NCI-H2081 (cell line): ENCODE results near the gene XIAP.
A peak's percentile ranks its signal among the peaks of the same experiment; 100 is the strongest.
"Not testable (repeated sequence)": the region's sequence is repeated elsewhere in the genome, so short reads cannot be mapped to it uniquely, and the experiment has no call there.

Source experiments
- DNase-seq, 2 experiments: peaks; one replicate each; lab custom pipeline; 2025; lab: John Stamatoyannopoulos, UW

The XIAP gene

DNA sequence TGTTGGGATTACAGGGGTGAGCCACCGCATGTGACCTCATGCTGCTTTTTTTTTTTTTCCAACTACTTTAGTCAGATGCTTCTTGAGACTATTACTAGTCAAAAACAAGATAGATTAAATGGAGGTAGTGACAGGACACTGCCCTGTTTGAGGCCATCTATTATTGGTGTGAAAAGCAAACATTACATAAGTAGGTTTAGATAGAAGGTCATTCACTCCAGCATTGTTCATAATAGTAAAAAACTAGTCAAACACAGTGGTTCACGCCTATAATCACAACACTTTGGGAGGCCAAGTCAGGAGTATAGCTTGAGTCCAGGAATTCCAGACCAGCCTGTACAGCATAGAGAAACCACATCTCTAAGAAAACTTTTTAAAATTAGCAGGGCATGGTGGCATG lies 16.3 kb downstream of the XIAP start:
- no peak for DNase-seq

DNA sequence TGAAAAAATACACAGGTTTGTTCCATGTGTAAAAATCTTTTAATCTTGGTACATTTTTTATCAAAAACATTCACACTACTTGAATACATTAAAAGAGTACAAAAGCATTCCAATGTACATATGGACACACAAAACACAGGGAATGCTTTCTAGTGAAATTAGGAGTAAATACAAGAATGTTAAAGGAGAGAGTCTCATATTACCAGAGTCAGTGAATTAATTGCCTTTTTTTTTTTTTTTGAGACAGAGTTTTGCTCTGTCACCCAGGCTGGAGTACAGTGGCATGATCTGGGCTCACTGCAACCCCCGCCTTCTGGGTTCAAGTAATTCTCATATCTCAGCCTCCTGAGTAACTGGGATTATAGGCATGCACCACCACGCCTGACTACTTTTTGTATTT lies 17.0 kb downstream of the XIAP start:
- no peak for DNase-seq

DNA sequence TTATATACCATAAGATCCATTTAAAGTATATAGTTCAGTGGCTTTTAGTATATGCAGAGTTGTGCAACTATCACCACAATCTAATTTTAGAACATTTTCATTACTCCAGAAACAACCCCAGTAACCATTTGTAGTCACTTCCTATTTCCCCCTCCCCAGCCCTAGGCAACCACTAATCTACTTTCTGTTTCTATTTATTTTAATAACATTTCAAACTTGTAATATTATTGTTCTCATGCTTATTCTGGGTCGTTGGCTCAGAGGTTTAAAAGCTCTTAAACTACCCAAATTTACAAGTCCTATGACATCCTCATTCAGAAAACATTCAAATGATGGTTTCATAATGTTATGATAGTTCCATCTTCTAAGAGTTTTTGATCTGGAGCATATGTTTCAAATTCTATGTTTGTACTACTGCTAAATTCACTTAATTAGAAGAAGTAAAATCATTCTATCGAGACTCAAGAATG lies 18.4 kb downstream of the XIAP start:
- no peak for DNase-seq

DNA sequence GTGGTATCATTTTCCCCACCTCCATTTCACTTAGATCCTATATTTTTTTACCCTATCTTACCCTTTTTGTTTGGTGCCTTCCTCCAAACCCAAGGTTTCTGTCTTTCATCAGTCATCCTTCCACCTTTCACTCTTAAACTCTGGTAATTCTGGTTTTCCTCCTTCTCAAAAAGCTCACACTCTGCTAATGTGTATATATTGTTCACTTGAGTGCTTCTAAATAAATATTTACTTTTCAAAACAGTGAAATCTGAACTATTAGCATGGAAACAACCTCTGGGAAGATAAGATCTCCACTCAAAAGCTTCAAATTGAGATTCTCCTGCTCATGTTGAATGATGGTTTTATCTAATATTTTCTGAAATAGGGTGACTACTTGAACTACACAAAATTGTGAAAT lies 21.5 kb downstream of the XIAP start:
- DNase-seq: no peak

DNA sequence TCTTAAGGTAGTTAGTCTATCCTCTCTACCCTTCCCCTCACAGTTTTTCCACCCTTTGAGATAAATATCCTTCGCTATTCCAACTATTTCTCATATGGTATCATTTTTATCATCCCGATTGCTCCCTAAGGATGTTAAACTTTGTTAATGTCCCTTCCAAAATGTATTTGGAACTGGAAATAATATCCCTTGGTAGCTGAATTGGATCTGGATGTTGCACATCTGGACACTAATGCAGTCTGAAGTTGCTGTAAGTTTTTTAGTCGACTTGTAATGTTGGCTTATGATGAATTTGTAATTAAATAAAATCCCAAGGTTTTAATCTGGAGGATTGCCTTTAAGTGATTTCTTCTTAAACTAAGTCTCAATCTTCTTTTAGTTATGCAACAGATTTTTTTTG lies 22.5 kb downstream of the XIAP start:
- no peak for DNase-seq

DNA sequence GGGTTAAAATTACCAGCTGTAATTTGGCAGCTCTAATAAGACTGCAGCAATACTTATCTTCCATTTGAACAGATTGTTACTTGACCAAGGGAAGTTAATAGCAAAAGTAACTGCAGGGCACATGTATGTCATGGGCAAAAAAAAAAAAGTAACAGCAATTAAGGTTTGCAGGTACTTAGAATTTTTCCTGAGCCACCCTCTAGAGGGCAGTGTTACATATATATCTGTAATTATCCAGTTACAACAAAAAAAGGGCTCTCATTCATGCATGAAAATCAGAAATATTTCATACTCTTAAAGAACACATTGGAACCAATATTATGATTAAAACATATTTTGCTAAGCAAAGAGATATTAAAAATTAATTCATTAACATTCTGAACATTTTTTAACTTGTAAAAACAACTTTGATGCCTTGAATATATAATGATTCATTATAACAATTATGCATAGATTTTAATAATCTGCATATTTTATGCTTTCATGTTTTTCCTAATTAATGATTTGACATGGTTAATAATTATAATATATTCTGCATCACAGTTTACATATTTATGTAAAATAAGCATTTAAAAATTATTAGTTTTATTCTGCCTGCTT lies 25.1 kb downstream of the XIAP start:
- peak; percentile 69 to 73 for DNase-seq

DNA sequence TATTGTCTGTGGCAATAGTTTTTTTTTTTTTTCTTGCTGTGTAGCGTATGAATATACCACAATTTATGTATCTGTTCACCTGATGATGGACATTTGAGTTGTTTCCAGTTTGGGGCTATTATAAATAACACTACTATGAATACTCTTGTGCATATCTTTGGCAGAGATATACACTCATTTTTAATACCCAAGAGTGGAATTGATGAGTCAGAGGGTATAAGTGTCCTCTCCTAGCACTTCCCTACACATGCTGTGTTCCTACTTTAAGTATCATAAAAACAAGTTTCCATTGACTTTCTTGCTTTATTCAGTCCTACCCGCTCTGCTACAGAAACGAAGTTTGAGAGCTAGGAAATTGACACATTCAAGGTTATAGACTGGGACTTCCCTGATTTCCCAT lies 39.8 kb downstream of the XIAP start:
- no peak for DNase-seq

DNA sequence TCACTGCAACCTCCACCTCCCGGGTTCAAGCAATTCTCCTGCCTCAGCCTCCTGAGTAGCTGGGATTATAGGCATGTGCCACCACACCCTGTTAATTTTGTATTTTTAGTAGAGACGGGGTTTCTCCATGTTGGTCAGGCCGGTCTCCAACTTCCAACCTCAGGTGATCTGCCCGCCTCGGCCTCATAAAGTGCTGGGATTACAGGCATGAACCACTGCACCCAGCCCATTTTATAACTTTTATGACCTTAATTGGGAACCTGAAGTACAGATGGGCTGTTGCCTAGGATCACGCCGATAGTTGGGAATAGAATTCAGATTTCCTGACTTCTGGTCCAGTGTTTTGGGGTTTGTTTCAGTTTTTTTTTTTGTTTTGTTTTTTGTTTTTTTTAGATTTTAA lies 43.4 kb downstream of the XIAP start:
- DNase-seq: not testable (repeated sequence)

DNA sequence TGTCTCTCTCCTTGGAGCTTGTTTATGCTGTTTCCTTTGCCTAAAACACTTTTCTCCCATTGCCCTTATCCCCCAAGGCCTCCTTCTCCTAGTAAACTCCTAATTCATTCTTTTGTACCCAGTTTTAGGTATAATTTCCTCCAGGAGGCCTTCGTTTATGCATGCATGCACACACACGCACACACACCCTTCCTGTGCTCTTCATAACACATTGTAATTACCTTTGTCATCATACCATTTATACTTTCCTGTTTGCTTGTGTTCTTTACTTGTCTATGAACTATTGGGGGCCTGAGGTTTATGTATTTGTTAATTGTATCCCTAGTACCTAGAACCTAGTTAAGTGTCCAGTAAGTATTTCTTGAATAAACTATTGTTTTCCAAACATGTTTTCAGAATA lies 45.5 kb downstream of the XIAP start:
- no peak for DNase-seq

DNA sequence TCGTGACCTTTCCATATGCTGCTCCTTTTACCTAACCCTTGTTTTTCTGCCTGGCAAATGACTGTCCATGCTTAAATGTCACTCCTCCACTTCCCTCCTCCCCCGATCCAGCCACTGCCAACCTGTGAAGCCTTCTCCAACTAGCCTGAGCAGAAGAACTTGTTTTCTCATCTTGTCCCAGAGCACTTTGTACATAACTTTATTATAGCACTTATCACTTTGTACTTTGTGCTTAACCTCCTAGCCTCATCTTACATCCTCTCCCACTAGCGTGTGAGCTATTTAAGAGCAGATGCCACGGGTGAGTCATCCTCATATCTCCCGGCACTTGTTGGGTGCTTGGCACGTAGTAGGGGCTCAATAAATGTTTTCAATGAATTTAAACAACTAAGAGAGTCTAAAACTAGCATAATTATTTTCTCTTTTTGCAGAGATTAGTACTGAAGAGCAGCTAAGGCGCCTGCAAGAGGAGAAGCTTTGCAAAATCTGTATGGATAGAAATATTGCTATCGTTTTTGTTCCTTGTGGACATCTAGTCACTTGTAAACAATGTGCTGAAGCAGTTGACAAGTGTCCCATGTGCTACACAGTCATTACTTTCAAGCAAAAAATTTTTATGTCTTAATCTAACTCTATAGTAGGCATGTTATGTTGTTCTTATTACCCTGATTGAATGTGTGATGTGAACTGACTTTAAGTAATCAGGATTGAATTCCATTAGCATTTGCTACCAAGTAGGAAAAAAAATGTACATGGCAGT lies 46.9 kb downstream of the XIAP start:
- DNase-seq: no peak

DNA sequence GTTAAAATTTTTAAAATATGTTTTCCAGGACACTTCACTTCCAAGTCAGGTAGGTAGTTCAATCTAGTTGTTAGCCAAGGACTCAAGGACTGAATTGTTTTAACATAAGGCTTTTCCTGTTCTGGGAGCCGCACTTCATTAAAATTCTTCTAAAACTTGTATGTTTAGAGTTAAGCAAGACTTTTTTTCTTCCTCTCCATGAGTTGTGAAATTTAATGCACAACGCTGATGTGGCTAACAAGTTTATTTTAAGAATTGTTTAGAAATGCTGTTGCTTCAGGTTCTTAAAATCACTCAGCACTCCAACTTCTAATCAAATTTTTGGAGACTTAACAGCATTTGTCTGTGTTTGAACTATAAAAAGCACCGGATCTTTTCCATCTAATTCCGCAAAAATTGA lies 49.7 kb downstream of the XIAP start:
- DNase-seq: no peak

DNA sequence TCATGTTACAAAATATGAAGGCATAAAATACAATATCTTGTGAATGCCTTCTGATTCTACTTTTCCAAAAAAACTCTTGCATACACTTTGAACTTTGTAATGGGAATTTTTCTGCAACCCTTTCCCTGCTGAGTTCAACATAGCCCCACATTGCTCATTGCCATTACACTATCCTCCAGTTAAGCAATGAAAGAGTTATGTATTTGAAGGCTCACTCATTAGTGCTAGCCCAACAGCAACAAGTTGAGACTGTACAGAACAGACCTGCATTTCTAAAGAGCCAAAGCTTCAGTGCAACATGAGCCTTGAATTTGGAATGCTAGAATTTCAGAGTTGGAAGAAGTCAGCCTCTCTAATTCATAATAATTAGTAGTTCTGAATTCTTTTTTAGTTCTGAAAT lies 57.2 kb downstream of the XIAP start:
- no peak for DNase-seq

DNA sequence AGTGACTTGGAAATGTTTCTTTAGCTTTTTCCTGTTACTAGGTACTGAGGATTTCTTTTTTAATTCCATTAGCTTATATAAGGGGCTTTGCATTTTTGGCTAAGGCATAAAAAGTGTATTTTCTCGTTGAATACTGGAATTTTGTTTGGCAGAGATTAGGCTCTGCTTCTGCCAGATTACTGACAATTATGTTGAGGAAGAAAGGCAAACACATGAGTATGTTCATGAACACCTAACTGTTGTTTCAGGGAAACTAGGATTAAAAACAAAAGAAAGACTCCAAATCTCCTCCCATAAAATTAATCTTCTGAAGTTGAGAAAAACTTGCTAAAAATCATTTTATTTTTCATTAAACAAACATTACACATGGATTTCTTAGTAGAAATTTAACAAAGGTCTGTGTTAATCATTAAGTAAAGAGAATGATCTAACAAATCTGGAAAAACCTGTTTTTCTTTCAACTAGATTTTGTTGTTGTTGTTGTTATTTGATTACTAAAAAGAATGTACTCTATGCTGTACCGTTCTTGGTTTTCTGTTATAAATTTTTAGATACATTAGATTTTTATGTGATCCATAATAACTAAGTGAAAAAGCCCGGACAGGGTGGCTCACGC lies 58.4 kb downstream of the XIAP start:
- no peak for DNase-seq

DNA sequence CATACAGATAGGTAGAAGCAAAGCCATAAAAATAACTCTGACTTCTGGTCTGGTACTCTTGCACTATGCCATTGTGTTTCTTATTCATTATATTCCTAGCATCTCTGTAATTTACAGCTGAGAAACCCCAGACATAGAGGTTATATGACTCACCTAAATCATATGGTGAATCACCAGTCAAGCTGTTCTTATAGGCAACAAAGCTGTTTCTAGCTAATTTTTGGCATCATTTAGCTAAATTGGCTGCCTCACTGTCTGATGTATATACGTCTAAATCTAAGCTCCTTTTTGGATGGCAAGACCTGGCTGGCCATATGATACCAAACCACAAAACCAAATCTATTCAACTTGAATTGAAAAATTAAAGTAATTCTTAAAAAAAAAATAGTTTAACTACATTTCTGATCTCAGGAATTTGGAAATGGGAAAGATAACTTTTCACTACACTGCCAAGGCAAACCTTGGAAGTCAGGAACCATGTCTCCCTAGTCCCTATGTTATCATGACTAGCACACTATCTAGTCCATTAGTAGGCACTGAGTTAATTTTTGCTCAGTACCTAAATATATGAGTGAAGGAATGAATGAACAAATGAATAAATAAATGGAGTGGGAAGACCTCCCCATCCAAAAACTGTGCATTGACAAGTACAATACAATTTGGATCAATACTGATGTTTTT lies 60.4 kb downstream of the XIAP start:
- no peak for DNase-seq

DNA sequence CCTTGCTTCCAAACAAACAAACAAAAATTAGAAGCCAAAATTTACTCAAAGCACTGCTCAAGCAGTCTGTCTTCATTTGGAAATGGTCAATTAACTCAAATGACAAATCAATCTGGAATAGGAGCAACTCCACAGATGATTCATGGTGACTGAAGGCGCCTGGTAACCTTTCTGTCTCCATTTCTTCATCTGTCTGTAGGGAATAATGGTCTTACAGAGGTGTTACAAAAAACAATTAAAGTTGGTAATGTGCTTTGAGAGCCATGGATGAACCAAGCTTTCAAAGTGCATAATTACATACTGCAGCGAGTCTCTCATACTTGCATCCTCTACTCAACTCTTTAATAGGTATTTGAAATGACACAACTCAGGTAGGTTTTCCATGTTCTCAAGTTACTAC lies 63.4 kb downstream of the XIAP start:
- no peak for DNase-seq

DNA sequence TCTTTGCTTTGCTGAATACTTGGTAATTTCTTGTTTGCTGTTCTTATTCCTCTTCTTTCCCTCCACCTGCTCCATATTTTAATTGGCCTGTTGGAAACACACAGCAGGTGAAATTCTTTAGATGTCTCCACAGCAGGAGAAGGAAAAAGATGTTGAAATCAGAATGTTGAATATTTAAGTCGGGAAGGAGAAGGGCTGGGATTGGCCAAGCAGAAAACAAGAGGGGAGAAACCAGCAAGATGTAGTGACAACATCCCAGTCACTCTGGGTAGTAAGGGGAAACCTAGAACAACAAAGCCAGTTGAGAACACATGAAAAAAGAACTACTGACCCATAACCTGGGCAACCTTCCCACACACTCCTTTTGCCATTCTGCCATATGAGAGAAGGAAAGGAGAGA lies 64.3 kb downstream of the XIAP start:
- DNase-seq: no peak

DNA sequence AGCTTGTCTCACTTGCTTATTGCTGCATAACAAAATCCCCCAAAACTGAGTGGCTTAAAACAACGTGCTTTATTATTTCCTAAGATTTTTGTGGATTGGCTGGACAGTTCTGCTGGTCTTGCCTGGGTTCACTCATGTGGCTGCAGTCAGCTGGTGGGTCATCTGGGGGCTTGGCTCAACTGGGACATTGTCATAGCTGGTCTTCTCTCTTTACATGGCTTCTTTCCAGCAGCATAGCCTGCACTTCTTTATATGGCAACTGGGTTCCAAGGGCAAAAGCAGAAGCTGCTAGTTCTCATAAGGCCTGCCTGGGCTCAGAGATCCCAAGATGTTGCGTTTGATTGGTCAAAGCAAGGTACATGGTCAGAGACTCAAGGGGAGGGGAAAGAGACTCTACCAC lies 68.0 kb downstream of the XIAP start:
- no peak for DNase-seq

DNA sequence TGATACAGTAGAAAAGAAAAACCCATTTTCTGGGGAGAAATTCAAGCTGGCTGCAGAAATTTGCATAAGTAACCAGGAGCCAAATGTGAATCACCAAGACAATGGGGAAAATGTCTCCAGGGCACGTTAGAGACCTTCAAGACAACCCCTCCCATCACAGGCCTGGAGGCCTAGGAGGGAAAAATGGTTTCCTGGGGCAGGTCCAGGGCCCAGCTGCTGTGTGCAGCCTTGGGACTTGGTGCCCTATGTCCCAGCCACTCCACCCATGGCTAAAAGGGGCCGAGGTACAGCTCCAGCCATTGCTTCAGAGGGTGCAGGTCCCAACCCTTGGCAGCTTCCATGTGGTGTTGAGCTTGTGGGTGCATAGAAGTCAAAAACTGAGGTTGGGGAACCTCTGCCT lies 72.2 kb downstream of the XIAP start:
- not testable (repeated sequence) for DNase-seq

DNA sequence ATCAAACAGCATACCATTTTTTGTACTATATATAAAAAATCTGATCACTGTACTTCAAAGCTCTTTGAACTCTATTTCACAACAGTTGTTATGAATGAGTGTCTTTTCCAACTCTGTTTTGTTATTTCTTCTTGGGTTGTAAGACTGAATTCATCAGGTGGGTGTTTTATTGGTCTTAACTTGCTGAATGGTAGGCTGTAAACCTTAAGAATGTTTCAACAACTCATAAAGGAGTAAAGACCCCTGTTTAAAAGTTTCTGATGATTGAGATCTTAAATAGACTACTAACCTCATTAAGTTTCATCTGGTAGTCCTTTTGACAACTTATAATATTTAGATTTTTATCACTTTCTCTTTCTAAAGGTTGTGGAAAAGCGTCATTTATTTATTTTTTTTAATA lies 83.2 kb downstream of the XIAP start:
- no peak for DNase-seq

DNA sequence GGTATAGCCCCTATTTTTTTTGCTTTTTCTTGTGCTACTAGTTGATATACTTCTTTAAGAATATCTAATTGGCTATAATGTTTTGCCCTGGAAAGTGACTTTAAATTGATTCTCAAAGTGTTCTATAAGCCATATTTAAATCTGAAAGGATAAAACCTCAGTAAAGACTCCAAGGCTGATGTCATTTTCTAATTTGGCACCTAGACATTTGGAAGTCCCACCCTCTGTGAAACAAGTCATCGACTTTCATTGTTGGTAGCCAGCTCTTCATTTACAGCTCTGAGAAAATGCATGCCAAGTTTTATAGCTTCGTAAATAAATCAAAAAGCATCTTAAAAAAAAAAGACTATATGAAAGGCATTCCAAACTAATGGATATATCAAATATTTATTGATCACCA lies 83.6 kb downstream of the XIAP start:
- DNase-seq: no peak

DNA sequence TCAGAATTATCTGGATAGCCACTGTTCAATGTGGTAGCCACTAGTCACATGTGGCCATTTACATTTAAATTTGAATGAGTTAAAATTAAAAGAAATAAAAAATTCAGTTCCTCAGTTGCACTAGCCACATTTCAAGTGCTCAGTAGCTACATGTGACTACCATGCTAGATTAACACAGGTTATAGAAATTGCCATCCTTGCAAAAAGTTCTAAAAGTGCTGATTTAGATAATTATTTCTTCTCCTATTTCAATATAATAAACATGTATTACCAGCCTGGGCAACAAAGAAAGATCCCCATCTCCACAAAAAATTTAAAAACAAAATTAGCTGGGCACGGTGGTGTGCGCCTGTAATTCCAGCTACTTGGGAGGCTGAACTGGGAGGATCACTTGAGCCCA lies 90.0 kb downstream of the XIAP start:
- no peak for DNase-seq

DNA sequence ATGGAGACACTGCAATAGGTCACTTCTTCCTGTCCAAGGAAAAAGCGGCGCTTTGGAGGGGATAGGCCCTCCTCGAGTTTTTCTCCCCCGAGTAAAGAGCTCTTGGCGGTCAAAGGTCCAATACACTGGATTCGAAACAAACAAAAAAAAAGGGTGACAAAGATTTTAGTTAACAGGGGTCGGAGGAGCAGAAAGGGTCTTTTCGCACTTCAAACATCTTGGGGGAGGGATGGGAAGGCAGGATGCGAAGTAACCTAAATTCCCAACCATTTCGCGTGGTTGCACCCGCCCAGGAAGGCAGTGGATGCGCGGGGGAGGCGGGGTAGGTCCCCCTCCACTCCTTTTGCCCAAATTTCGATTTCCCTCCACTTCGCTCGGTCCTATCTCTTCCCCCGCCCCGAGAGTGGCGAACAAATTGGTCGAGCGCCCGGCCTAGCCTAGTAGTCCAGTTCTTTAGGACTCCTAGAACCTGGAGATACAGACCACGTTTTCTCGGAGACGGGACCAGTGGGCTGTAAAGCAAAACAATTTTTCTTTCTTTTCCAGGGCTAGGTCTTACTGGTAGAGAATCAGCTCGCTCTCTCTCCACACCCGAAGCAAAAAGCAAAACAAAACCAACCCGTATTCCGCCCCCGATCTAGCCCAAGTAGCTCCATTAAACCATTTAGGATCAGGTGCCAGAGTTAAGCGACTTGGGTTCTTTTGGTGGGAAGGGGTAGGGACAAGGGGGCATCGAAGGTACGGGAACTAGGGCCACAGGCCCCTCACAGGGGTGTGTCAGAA lies 99.6 kb downstream of the XIAP start:
- DNase-seq: peak; percentile 29 to 47
